ENCODE measurements around the gene PUM1.

PUM1 gene

DNA sequence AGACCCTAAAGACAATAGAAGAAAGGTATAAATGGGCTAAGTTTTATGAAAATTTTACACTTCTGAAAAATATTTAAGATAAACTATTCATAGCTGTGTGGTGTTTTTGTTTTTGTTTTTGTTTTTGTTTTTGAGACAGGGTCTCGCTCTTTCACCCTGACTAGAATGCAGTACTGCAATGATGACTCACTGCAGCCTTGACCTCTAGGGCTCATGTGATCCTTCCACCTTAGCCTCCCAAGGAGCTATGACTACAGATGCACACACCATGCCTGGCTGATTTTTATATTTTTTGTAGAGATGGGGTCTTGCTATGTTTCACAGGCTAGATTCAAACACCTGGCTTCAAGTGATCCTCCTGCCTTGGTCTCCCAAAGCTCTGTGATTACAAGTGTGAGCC is 66.6 kb downstream of the PUM1 start:
- peaks cover 3% of the 10 kb centered on the region for H3K36me3 ChIP-seq (ENCODE audit: control insufficient read depth, insufficient read depth, low read length)
- no peaks in the 10 kb centered on the region for H3K27me3 ChIP-seq (ENCODE audit: control insufficient read depth, insufficient read depth, low read length)
- H3K27ac ChIP-seq (ENCODE audit: low read depth, low read length) = no peak overlapping the region
- no peak overlapping the region for H3K4me3 ChIP-seq (ENCODE audit: low read length)
- no peak overlapping the region for H3K9ac ChIP-seq (ENCODE audit: low read length)
- peaks cover 3% of the 10 kb centered on the region for H3K4me1 ChIP-seq (ENCODE audit: control insufficient read depth, insufficient read depth, low read length)

DNA sequence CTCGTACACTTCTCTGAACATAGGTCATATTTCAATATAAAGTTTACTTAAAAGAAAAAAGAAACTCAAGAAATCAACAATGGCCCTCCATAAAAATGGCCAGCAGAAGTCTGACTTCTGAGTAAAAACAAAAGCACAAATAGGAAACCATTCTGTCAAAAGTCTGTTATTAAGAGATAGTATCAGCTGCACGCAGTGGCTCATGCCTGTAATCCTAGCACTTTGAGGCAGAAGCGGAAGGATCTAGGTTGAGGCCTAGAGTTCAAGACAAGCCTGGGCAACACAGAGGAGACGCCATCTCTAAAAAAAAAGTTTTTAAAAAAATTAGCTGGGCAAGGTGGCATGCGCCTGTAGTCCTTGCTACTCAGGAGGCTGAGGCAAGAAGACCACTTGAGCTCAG is 67.3 kb downstream of the PUM1 start:
- peaks cover 5% of the 10 kb centered on the region for H3K36me3 ChIP-seq (ENCODE audit: control insufficient read depth, insufficient read depth, low read length)
- no peak overlapping the region for H3K9ac ChIP-seq (ENCODE audit: low read length)
- H3K4me1 ChIP-seq (ENCODE audit: control insufficient read depth, insufficient read depth, low read length) = peaks cover 3% of the 10 kb centered on the region
- H3K27me3 ChIP-seq (ENCODE audit: control insufficient read depth, insufficient read depth, low read length) = no peaks in the 10 kb centered on the region
- H3K4me3 ChIP-seq (ENCODE audit: low read length) = no peak overlapping the region
- no peak overlapping the region for H3K27ac ChIP-seq (ENCODE audit: low read depth, low read length)

DNA sequence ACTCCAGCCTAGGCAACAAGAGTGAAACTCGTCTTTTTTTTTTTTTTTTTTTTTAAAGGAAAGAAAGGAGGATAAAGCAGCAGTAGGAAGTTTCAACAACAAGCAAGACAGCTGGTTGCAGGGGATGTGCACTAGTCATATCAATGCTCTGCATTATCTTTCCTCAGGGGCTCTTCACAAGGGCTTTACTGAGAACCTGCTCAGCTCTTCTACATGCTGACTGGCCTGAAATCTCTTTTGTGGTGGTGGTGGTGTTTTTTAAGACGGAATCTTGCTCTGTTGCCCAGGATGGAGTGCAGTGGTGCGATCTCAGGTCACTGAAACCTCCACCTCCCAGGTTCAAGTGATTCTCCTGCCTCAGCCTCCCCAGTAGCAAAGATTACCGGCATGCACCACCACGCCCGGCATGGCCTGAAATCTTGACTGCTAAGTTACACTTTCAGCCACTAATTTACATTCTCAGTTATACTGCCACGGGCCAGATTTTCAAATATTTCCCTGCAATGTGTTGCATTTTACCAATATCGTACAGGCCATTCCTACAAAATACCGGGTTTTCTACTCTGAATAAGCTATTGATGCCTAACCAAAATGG is 68.0 kb downstream of the PUM1 start:
- Histone ChIP-seq H3K27ac (ENCODE audit: low read depth, low read length) (no peak overlapping the region), H3K36me3 (ENCODE audit: control insufficient read depth, insufficient read depth, low read length) (peaks cover 7% of the 10 kb centered on the region), H3K4me3 (ENCODE audit: low read length) (no peak overlapping the region), H3K27me3 (ENCODE audit: control insufficient read depth, insufficient read depth, low read length) (no peaks in the 10 kb centered on the region), H3K4me1 (ENCODE audit: control insufficient read depth, insufficient read depth, low read length) (peaks cover 3% of the 10 kb centered on the region), H3K9ac (ENCODE audit: low read length) (no peak overlapping the region)

DNA sequence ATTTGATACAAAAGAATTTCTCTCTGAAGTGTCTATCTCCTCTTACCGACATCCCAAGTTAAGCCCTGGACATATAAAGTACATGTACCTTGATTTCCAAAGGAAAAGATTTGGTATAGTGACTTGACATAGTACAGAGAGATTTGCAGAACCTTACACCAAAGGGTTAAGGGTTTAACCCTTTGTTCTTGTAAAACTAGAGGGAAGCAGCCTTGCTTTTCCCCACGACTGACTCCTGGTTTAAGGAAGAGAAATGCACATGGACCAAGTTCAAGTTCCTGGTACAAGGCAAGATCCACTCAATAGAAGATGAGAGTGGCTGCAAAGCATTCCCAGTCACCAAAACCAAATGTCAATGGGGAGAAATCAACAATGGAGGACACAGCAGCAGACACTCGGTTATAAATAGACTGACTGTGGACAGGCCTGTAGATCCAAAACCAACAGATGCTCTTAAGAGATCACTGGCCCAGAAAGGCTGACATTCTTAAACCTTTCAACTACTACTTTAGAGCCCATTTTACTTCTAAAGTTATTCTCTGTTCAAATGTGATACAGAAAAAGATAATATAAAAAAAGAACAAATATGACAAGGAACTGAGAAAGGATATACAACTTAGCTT is 69.4 kb downstream of the PUM1 start:
- Histone ChIP-seq H3K9ac (ENCODE audit: low read length) (no peak overlapping the region), H3K27me3 (ENCODE audit: control insufficient read depth, insufficient read depth, low read length) (no peaks in the 10 kb centered on the region), H3K36me3 (ENCODE audit: control insufficient read depth, insufficient read depth, low read length) (peaks cover 14% of the 10 kb centered on the region), H3K27ac (ENCODE audit: low read depth, low read length) (no peak overlapping the region), H3K4me1 (ENCODE audit: control insufficient read depth, insufficient read depth, low read length) (peaks cover 3% of the 10 kb centered on the region), H3K4me3 (ENCODE audit: low read length) (no peak overlapping the region)

DNA sequence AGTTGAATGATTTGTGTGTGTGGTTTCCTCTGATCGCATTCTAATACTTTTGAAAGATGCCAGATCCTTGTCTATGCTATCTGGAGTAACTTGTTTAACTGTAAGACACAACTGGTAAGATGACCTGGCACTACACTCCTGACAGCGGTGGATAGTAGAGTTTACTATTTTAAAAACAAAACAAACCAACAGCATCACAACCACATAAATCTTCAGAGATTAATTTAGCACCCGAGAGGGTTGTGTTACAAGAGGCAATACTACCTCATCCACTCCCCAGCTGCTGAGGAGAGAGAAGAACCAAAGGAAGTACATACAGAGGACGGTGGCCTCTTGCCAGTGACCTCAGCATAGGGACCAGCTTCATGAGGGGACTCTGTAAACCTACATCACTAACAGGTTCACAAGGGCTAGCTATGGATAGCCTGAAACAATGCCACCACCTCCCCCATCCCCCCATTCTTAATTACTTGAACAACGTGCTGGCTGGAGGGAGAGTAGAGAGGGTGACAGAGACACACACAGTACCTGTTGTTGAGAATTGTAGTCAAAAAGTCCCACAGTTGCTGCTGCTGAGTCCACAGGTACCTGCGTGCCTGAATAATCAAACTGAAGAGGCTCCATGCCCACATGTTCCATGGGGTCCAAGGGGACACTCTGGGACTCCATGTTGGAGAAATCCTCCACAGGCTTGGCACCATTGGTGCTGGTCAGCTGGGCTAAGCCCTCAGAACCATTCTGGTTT is 73.5 kb downstream of the PUM1 start:
- Histone ChIP-seq H3K4me3 (ENCODE audit: low read length) (no peak overlapping the region), H3K27ac (ENCODE audit: low read depth, low read length) (no peak overlapping the region), H3K27me3 (ENCODE audit: control insufficient read depth, insufficient read depth, low read length) (no peaks in the 10 kb centered on the region), H3K36me3 (ENCODE audit: control insufficient read depth, insufficient read depth, low read length) (peaks cover 21% of the 10 kb centered on the region), H3K9ac (ENCODE audit: low read length) (no peak overlapping the region), H3K4me1 (ENCODE audit: control insufficient read depth, insufficient read depth, low read length) (peaks cover 14% of the 10 kb centered on the region)

DNA sequence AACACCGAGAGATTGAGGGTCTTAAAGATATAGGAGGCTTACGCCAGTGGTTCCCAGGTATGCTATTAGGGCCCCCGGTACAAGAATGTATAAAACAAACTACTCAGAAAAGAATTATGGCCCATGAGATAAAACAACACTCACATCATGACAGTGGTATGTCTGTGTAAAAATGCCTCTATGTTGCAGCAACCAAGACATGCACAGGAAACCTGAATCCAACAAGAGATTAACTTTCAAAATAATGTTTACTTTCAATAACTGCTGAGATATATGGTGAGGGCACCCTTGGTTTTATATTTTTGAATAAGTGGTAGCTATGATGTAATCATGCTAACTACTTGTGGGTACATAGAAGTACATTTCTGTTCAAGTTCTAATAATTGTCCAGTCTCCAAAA is 74.9 kb downstream of the PUM1 start:
- Histone ChIP-seq H3K9ac (ENCODE audit: low read length) (no peak overlapping the region), H3K4me3 (ENCODE audit: low read length) (no peak overlapping the region), H3K4me1 (ENCODE audit: control insufficient read depth, insufficient read depth, low read length) (peaks cover 13% of the 10 kb centered on the region), H3K27ac (ENCODE audit: low read depth, low read length) (no peak overlapping the region), H3K27me3 (ENCODE audit: control insufficient read depth, insufficient read depth, low read length) (no peaks in the 10 kb centered on the region), H3K36me3 (ENCODE audit: control insufficient read depth, insufficient read depth, low read length) (peaks cover 21% of the 10 kb centered on the region)

DNA sequence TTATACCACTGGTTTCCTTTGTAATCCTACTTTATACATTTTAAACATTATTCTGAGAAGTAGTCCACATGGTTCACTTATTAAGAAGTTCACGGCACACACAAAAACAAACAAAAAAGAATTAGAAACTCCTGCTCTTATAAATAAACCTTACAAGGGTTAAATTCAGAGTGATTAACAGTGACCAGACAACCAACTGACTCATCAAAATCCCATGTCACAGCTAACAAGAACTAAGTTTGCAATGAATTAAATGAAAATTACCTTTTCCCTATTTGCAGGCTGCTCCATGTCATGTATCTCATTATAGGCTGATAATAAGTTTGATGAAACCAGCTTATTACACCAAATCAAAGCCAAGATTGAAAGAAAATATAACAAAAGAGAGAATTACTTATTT is 77.5 kb downstream of the PUM1 start:
- no peaks in the 10 kb centered on the region for H3K27me3 ChIP-seq (ENCODE audit: control insufficient read depth, insufficient read depth, low read length)
- peaks cover 19% of the 10 kb centered on the region for H3K36me3 ChIP-seq (ENCODE audit: control insufficient read depth, insufficient read depth, low read length)
- H3K27ac ChIP-seq (ENCODE audit: low read depth, low read length) = no peak overlapping the region
- peaks cover 19% of the 10 kb centered on the region for H3K4me1 ChIP-seq (ENCODE audit: control insufficient read depth, insufficient read depth, low read length)
- no peak overlapping the region for H3K9ac ChIP-seq (ENCODE audit: low read length)
- no peak overlapping the region for H3K4me3 ChIP-seq (ENCODE audit: low read length)

DNA sequence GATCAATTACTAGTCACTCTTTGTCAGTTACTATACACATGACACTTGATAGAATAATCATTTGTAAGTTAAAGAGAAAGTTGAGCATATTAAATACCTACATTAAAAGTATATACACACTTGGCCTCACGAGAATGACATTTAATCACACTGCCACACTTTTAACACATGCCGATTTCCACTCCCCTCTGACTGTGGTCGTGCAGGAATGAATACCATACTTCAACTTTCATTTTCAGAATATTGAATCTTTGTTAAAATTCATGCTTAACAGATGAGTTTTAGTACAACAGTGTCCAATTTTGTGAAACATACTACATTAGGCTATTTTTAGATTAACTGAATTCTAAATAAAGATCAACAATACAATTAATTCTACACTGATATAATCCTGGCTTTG is 78.8 kb downstream of the PUM1 start:
- Histone ChIP-seq H3K27ac (ENCODE audit: low read depth, low read length) (no peak overlapping the region), H3K4me3 (ENCODE audit: low read length) (no peak overlapping the region), H3K4me1 (ENCODE audit: control insufficient read depth, insufficient read depth, low read length) (peaks cover 19% of the 10 kb centered on the region), H3K9ac (ENCODE audit: low read length) (no peak overlapping the region), H3K27me3 (ENCODE audit: control insufficient read depth, insufficient read depth, low read length) (no peaks in the 10 kb centered on the region), H3K36me3 (ENCODE audit: control insufficient read depth, insufficient read depth, low read length) (peaks cover 11% of the 10 kb centered on the region)

DNA sequence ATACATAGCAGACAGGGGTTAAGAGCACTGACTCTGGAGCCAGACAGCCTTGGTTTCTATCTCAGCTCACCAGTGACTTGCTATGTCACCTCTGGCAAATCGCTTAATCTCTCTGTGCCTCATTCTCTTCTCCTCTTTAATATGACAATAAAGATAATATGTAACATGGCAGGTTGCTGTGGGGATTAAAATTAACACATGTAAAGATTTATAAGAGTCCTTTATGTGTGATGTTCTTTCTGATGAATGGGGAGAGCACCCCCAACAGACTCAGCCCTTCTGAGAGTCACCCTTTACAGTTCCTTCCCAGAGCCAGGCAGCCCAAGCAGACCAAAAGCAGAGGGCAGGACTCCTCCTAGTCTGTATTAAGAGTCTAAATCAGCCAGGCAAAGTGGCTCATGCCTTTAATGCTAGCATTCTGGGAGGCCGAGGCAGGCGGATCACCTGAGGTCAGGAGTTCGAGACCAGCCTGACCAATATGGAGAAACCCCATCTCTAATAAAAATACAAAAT is 80.5 kb downstream of the PUM1 start:
- peaks cover 14% of the 10 kb centered on the region for H3K4me1 ChIP-seq (ENCODE audit: control insufficient read depth, insufficient read depth, low read length)
- no peak overlapping the region for H3K9ac ChIP-seq (ENCODE audit: low read length)
- no peak overlapping the region for H3K27ac ChIP-seq (ENCODE audit: low read depth, low read length)
- no peaks in the 10 kb centered on the region for H3K27me3 ChIP-seq (ENCODE audit: control insufficient read depth, insufficient read depth, low read length)
- H3K36me3 ChIP-seq (ENCODE audit: control insufficient read depth, insufficient read depth, low read length) = peaks cover 7% of the 10 kb centered on the region
- H3K4me3 ChIP-seq (ENCODE audit: low read length) = no peak overlapping the region

DNA sequence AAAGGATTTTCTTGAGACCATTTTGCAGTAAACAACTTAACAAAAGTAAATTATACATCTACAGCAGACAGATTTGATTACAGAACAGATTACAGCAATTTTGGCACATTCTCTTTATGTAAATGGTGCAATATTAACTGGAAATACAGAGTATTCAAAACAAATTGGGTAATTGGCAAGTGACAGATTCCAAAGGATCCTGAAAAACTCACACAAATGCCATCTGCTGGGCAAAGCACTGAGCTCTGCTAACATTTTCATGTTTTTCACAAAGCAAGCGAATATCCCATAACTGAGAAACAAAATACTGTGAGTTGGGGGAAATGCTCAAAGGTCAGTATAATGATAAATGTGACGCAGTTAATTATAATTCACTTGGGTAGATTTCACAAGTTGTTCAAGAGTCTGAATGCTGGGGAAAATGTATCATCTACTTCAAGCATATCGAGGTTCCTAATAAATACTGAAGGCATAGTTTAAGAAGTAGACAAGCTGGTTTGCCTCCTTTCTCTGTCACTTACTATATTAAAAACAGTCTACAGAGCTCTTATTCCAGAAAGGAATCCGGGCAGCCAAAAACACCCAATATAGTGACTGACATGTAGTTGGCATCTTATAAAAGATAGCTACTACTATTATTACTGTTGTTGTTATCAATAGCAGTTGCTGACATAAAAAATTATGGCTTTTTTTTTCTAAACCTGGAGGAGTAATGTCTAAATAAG is 81.2 kb downstream of the PUM1 start:
- H3K4me3 ChIP-seq (ENCODE audit: low read length) = no peak overlapping the region
- no peak overlapping the region for H3K27ac ChIP-seq (ENCODE audit: low read depth, low read length)
- H3K4me1 ChIP-seq (ENCODE audit: control insufficient read depth, insufficient read depth, low read length) = peaks cover 14% of the 10 kb centered on the region
- H3K36me3 ChIP-seq (ENCODE audit: control insufficient read depth, insufficient read depth, low read length) = peaks cover 7% of the 10 kb centered on the region
- H3K27me3 ChIP-seq (ENCODE audit: control insufficient read depth, insufficient read depth, low read length) = no peaks in the 10 kb centered on the region
- H3K9ac ChIP-seq (ENCODE audit: low read length) = no peak overlapping the region

DNA sequence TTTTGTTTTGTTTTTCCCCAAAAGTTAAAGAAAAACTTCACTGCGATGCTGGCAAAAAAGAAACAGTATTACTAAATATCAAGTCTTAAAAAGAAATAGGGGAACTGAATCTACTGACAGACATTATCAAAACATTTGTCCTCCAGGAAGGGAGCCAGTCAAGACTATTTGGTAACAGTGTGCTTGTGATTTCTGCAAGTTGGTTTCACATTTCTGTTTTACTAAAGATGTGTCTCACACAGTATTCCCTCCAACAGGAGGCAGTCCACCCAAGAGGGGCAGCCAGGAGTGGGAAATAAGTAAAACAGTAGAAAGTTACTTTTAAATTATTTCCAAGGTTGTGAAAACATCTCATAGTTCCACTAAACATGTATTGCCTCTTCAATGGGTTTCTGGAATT is 82.6 kb downstream of the PUM1 start:
- peaks cover 7% of the 10 kb centered on the region for H3K4me1 ChIP-seq (ENCODE audit: control insufficient read depth, insufficient read depth, low read length)
- H3K4me3 ChIP-seq (ENCODE audit: low read length) = no peak overlapping the region
- H3K36me3 ChIP-seq (ENCODE audit: control insufficient read depth, insufficient read depth, low read length) = peaks cover 3% of the 10 kb centered on the region
- no peaks in the 10 kb centered on the region for H3K27me3 ChIP-seq (ENCODE audit: control insufficient read depth, insufficient read depth, low read length)
- no peak overlapping the region for H3K27ac ChIP-seq (ENCODE audit: low read depth, low read length)
- no peak overlapping the region for H3K9ac ChIP-seq (ENCODE audit: low read length)

DNA sequence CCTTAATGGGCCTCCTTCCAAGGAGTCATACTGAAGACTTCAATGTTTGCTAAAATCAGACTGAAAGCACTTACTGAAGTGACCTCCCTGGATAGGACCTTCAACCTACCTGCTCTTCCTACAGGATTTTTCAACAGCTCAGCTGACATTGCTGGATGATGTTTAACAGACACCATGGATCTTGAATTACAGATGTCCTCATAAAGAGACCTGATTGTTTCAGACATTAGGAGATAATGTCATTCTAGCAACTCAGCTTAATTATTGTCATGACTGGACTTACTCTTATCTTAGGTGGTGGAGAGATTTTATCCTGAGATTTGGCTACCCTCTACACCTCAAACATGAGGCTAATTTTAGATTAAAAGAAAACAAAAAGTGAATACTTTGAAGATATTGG is 83.1 kb downstream of the PUM1 start:
- H3K4me1 ChIP-seq (ENCODE audit: control insufficient read depth, insufficient read depth, low read length) = peaks cover 7% of the 10 kb centered on the region
- H3K4me3 ChIP-seq (ENCODE audit: low read length) = no peak overlapping the region
- H3K36me3 ChIP-seq (ENCODE audit: control insufficient read depth, insufficient read depth, low read length) = peaks cover 3% of the 10 kb centered on the region
- no peak overlapping the region for H3K27ac ChIP-seq (ENCODE audit: low read depth, low read length)
- H3K9ac ChIP-seq (ENCODE audit: low read length) = no peak overlapping the region
- H3K27me3 ChIP-seq (ENCODE audit: control insufficient read depth, insufficient read depth, low read length) = no peaks in the 10 kb centered on the region

Data from rectal smooth muscle tissue (tissue), 1 donor.